GM19463 (cell line): ENCODE results near the gene CHST15.

Experiments used
- ATAC-seq: cut with Tn5 transposase; IDR thresholded peaks from one replicate; pipeline ENCODE4 v1.9.1; 2021; ENCODE audit warnings: mild to moderate bottlenecking, moderate library complexity; ENCODE audit not compliant: unreplicated experiment

Gene CHST15

GRCh38 chr10:124014416-124015154 is 78.8 kb downstream of the CHST15 start:
- no peak for ATAC-seq

GRCh38 chr10:124013916-124014315 is 79.5 kb downstream of the CHST15 start:
- no peak for ATAC-seq

GRCh38 chr10:124012991-124013390 is 80.4 kb downstream of the CHST15 start:
- ATAC-seq: no peak

- no peak for ATAC-seq
Measured at GRCh38 chr10:124012583-124012982, 80.8 kb downstream of the CHST15 start.

GRCh38 chr10:124012066-124012465 is 81.3 kb downstream of the CHST15 start:
- ATAC-seq: no peak

- no peak for ATAC-seq
Measured at GRCh38 chr10:124011464-124011863, 81.9 kb downstream of the CHST15 start.

- no peak for ATAC-seq
Measured at GRCh38 chr10:124010563-124011131, 82.8 kb downstream of the CHST15 start.

GRCh38 chr10:124010024-124010423 is 83.4 kb downstream of the CHST15 start:
- ATAC-seq: no peak

GRCh38 chr10:124009231-124010015 is 84.0 kb downstream of the CHST15 start:
- no peak for ATAC-seq

- no peak for ATAC-seq
Measured at GRCh38 chr10:124008681-124009080, 84.7 kb downstream of the CHST15 start.

GRCh38 chr10:124008187-124008586 is 85.2 kb downstream of the CHST15 start:
- ATAC-seq: no peak

- ATAC-seq: no peak
Measured at GRCh38 chr10:124007773-124008145, 85.6 kb downstream of the CHST15 start.

GRCh38 chr10:124007102-124007772 is 86.2 kb downstream of the CHST15 start:
- no peak for ATAC-seq

- ATAC-seq: no peak
Measured at GRCh38 chr10:124006526-124006925, 86.9 kb downstream of the CHST15 start.

GRCh38 chr10:124005991-124006392 is 87.4 kb downstream of the CHST15 start:
- ATAC-seq: no peak

GRCh38 chr10:124005091-124005490 is 88.3 kb downstream of the CHST15 start:
- ATAC-seq: no peak

GRCh38 chr10:124004663-124005004 is 88.8 kb downstream of the CHST15 start:
- ATAC-seq: no peak

- ATAC-seq: no peak
Measured at GRCh38 chr10:124003871-124004662, 89.3 kb downstream of the CHST15 start.

GRCh38 chr10:124003481-124003870 is 89.9 kb downstream of the CHST15 start:
- ATAC-seq: no peak

GRCh38 chr10:124003070-124003419 is 90.4 kb downstream of the CHST15 start:
- ATAC-seq: no peak
